CD14-positive monocyte (primary cell): Measurements from ENCODE around the gene GPR173. TPM values are rescaled to one million over a fixed set of nuclear protein-coding genes. Genes with fewer than 3 reads are reported as not detected.

Source experiments
- DNase-seq, 3 donors: peaks; one replicate each; pipeline ENCODE4 v3.0.0-alpha.2; 2011 to 2022
- H2AFZ ChIP-seq: 2 replicates; pipeline ENCODE4 v1.6.0; 2012; ENCODE audit warnings: mild to moderate bottlenecking, low read depth, low read length, inconsistent platforms; ENCODE audit not compliant: insufficient read depth, poor library complexity, severe bottlenecking
- H3K27ac ChIP-seq, 2 donors: 1 replicate in 1 of 2; 2 replicates in 1 of 2; pipeline ENCODE4 v1.5.1; 2012 to 2013; ENCODE audit warnings: low read length in 2 of 2, control low read depth in 1 of 2, inconsistent platforms in 1 of 2, low read depth in 1 of 2, mild to moderate bottlenecking in 1 of 2
- H3K27me3 ChIP-seq, 2 donors: one replicate each; pipeline versions ENCODE4 v1.6.0 to v1.6.1; 2011 to 2013; ENCODE audit warnings: low read length in 2 of 2; ENCODE audit not compliant: control insufficient read depth in 2 of 2, insufficient read depth in 2 of 2
- H3K36me3 ChIP-seq, 2 donors: replicated peaks in 1 of 2; 1 replicate in 1 of 2; 2 replicates in 1 of 2; pipeline versions ENCODE4 v1.5.1 to v1.6.1; 2012 to 2013; ENCODE audit warnings: low read length in 2 of 2, control low read depth in 1 of 2, inconsistent platforms in 1 of 2, mild to moderate bottlenecking in 1 of 2; ENCODE audit not compliant: insufficient read depth in 2 of 2, control insufficient read depth in 1 of 2
- H3K4me1 ChIP-seq, 2 donors: 1 replicate in 1 of 2; 2 replicates in 1 of 2; pipeline versions ENCODE4 v1.5.1 to v1.6.1; 2012 to 2013; ENCODE audit warnings: low read length in 2 of 2, control low read depth in 1 of 2, inconsistent platforms in 1 of 2, mild to moderate bottlenecking in 1 of 2, moderate library complexity in 1 of 2; ENCODE audit not compliant: insufficient read depth in 2 of 2, control insufficient read depth in 1 of 2
- H3K4me2 ChIP-seq: replicated peaks from 2 replicates; pipeline ENCODE3; 2012; ENCODE audit warnings: low read length, moderate library complexity, mild to moderate bottlenecking; ENCODE audit not compliant: poor library complexity, severe bottlenecking; ENCODE audit errors: extremely low read depth
- H3K4me3 ChIP-seq, 3 experiments: fragments of 200-600 bp in 1 of 3; sonication (generic) in 1 of 3; replicated peaks in 1 of 3; 1 replicate in 2 of 3; 2 replicates in 1 of 3; pipeline ENCODE4 v1.5.1; 2011 to 2013; ENCODE audit warnings: low read length in 3 of 3, mild to moderate bottlenecking in 3 of 3, control low read depth in 2 of 3, low read depth in 2 of 3, inconsistent platforms in 1 of 3, moderate library complexity in 1 of 3
- H3K79me2 ChIP-seq: 2 replicates; pipeline ENCODE4 v1.6.0; 2012; ENCODE audit warnings: mild to moderate bottlenecking, control low read depth, inconsistent platforms, low read length, moderate library complexity; ENCODE audit not compliant: insufficient read depth
- H3K9ac ChIP-seq: 2 replicates; pipeline ENCODE4 v1.6.0; 2017; ENCODE audit warnings: low read length, mild to moderate bottlenecking; ENCODE audit not compliant: insufficient read depth, poor library complexity, severe bottlenecking
- H3K9me3 ChIP-seq, 2 donors: replicated peaks in 1 of 2; 1 replicate in 1 of 2; 2 replicates in 1 of 2; pipeline versions ENCODE4 v1.5.1 to v1.6.1; 2012 to 2013; ENCODE audit warnings: low read length in 2 of 2, control low read depth in 1 of 2; ENCODE audit not compliant: control insufficient read depth in 1 of 2, insufficient read depth in 1 of 2
- H4K20me1 ChIP-seq: 2 replicates; pipeline ENCODE4 v1.6.0; 2012; ENCODE audit warnings: mild to moderate bottlenecking, low read length, control low read depth, moderate library complexity; ENCODE audit not compliant: insufficient read depth
- H3K27ac Mint-ChIP-seq, 7 donors: one replicate each; pipeline ENCODE4 v1.8.0; 2020; ENCODE audit warnings: mild to moderate bottlenecking in 7 of 7, mixed read lengths in 7 of 7, moderate library complexity in 6 of 7, inconsistent platforms in 2 of 7
- H3K27me3 Mint-ChIP-seq, 3 donors: one replicate each; pipeline ENCODE4 v1.8.0; 2021 to 2022; ENCODE audit warnings: low read depth in 3 of 3, mild to moderate bottlenecking in 3 of 3, mixed read lengths in 3 of 3, moderate library complexity in 3 of 3, inconsistent platforms in 1 of 3
- H3K36me3 Mint-ChIP-seq, 2 donors: one replicate each; pipeline ENCODE4 v1.8.0; 2020; ENCODE audit warnings: mixed read lengths in 2 of 2, inconsistent platforms in 1 of 2, mild to moderate bottlenecking in 1 of 2
- H3K4me1 Mint-ChIP-seq: one replicate; pipeline ENCODE4 v1.8.0; 2020; ENCODE audit warnings: mild to moderate bottlenecking, mixed read lengths
- H3K4me3 Mint-ChIP-seq, 2 donors: one replicate each; pipeline ENCODE4 v1.8.0; 2020; ENCODE audit warnings: mild to moderate bottlenecking in 2 of 2, mixed read lengths in 2 of 2, moderate library complexity in 1 of 2
- H3K9me3 Mint-ChIP-seq, 7 donors: one replicate each; pipeline ENCODE4 v1.8.0; 2020 to 2022; ENCODE audit warnings: mixed read lengths in 7 of 7, mild to moderate bottlenecking in 6 of 7, moderate library complexity in 6 of 7, inconsistent platforms in 2 of 7
- CTCF ChIP-seq: fragments of 200-600 bp; IDR thresholded peaks from one replicate; pipeline ENCODE4 v1.8.0; 2022; ENCODE audit warnings: antibody characterized with exemption, mild to moderate bottlenecking
- WGBS: methylation state at CpG from one replicate; pipeline ENCODE4 v1.1.5; 2013; ENCODE audit warnings: missing lambda C conversion rate; ENCODE audit not compliant: insufficient coverage; 5-methylcytosine and 5-hydroxymethylcytosine counted together
- intact Hi-C, 2 donors: fragments of 100-400 bp; cut with micrococcal nuclease; formaldehyde crosslinking; loops; one replicate each; pipeline versions ENCODE4 v1.15.0 to v1.15.1; 2023
- polyA plus RNA-seq, 3 donors: library from polyadenylated mRNA; depleted of rRNA in 1 of 3; unstranded in 2 of 3; stranded (reverse) in 1 of 3; fragments of 300-500 nt in 2 of 3; fragments of >200 nt in 1 of 3; fragmentation: Illumina TruSeq in 2 of 3; gene quantifications; 1 replicate in 2 of 3; 2 replicates in 1 of 3; pipeline ENCODE4 v1.2.3, GENCODE V29; 2012 to 2021

GPR173 gene
- polyA plus RNA-seq, 3 donors, result 0.43 TPM; not detected in 2

- Mint-ChIP-seq H3K27ac (no peak overlapping the region), H3K4me1 (peaks cover 19% of the 10 kb centered on the region), H3K36me3 (no peaks in the 10 kb centered on the region), H3K9me3 (peaks cover 0 to 9% (median 0%) of the 10 kb centered on the region in 7 donors), H3K4me3 (no peak overlapping the region), H3K27me3 (peaks cover 5 to 25% (median 21%) of the 10 kb centered on the region in 3 donors)
- no peak for TF ChIP-seq CTCF
- no CpG with 5 or more reads among the region's 1 CpG for WGBS
- H3K9me3 ChIP-seq, result no peaks in the 10 kb centered on the region
- H3K27ac ChIP-seq, result no peak overlapping the region
- no peaks in the 10 kb centered on the region for H3K36me3 ChIP-seq
- DNase-seq, result no peak
- intact Hi-C loops, result no loop called here
- no peaks in the 10 kb centered on the region for H4K20me1 ChIP-seq
- no peak overlapping the region for H3K4me3 ChIP-seq
- peaks cover 11 to 14% of the 10 kb centered on the region in 2 donors for H3K4me1 ChIP-seq
- H3K79me2 ChIP-seq, result no peaks in the 10 kb centered on the region
- H3K9ac ChIP-seq, result no peak overlapping the region
- H3K4me2 ChIP-seq, result no peak overlapping the region
- no peaks in the 10 kb centered on the region for H3K27me3 ChIP-seq
- H2AFZ ChIP-seq, result no peak overlapping the region
These were observed 30.4 kb downstream of the GPR173 start for GRCh38 chrX:53078943-53079342.

- intact Hi-C loops, result no loop called here
- no peaks in the 10 kb centered on the region for H3K79me2 ChIP-seq
- peaks cover 0 to 16% of the 10 kb centered on the region in 2 donors for H3K36me3 Mint-ChIP-seq
- H4K20me1 ChIP-seq, result no peaks in the 10 kb centered on the region
- H3K4me2 ChIP-seq, result no peak overlapping the region
- H3K9me3 Mint-ChIP-seq, result peaks cover 0 to 9% (median 0%) of the 10 kb centered on the region in 7 donors
- no CpG with 5 or more reads among the region's 17 CpGs for WGBS
- peak overlapping the region; percentile 60 to 77 for H3K4me3 Mint-ChIP-seq
- no peaks in the 10 kb centered on the region for H3K36me3 ChIP-seq
- no peak for TF ChIP-seq CTCF
- H3K27ac ChIP-seq, result no peak overlapping the region
- no peaks in the 10 kb centered on the region for H3K27me3 ChIP-seq
- H3K4me1 Mint-ChIP-seq, result peaks cover 19% of the 10 kb centered on the region
- H3K9me3 ChIP-seq, result no peaks in the 10 kb centered on the region
- peaks cover 11 to 14% of the 10 kb centered on the region in 2 donors for H3K4me1 ChIP-seq
- H3K9ac ChIP-seq, result no peak overlapping the region
- H2AFZ ChIP-seq, result no peak overlapping the region
- H3K4me3 ChIP-seq, result no peak overlapping the region
- H3K27ac Mint-ChIP-seq, result peak overlapping the region in 6 of 7 donors; percentile 77 to 93 (median 84)
- peak in 1 of 3 donors; percentile 25 for DNase-seq
- H3K27me3 Mint-ChIP-seq, result peaks cover 5 to 26% (median 21%) of the 10 kb centered on the region in 3 donors
These were observed 32.3 kb downstream of the GPR173 start for GRCh38 chrX:53080628-53081580.
